Breast epithelium (tissue), 4 donors: Measurements from ENCODE around the gene RTKN2. TPM values are rescaled to one million over a fixed set of nuclear protein-coding genes. Genes with fewer than 3 reads are reported as not detected.

ENCODE experiments used
- DNase-seq, 2 donors: peaks; one replicate each; pipeline ENCODE4 v3.0.0-alpha.2; 2019; ENCODE audit warnings: low spot score in 2 of 2
- H3K27ac ChIP-seq, 2 donors: fragments of 200-600 bp; sonication (generic) in 1 of 2; one replicate each; pipeline ENCODE4 v1.5.1; 2016 to 2019; ENCODE audit warnings: mild to moderate bottlenecking in 1 of 2
- H3K27me3 ChIP-seq, 2 donors: fragments of 200-600 bp; sonication (generic) in 1 of 2; one replicate each; pipeline versions ENCODE4 v1.5.1 to v1.6.0; 2017 to 2019; ENCODE audit warnings: control low read depth in 1 of 2, mild to moderate bottlenecking in 1 of 2
- H3K36me3 ChIP-seq: fragments of 200-600 bp; one replicate; pipeline ENCODE4 v1.5.1; 2019
- H3K4me1 ChIP-seq, 2 donors: fragments of 200-600 bp; sonication (generic); one replicate each; pipeline ENCODE4 v1.5.1; 2016 to 2019; ENCODE audit warnings: control low read depth in 1 of 2
- H3K4me3 ChIP-seq, 3 donors: fragments of 200-600 bp; sonication (generic); 1 replicate in 2 of 3; 2 replicates in 1 of 3; pipeline ENCODE4 v1.5.1; 2016 to 2019; ENCODE audit warnings: mild to moderate bottlenecking in 3 of 3, moderate library complexity in 2 of 3
- H3K9me3 ChIP-seq, 2 donors: fragments of 200-600 bp; sonication (generic) in 1 of 2; one replicate each; pipeline ENCODE4 v1.5.1; 2016 to 2019; ENCODE audit warnings: control low read depth in 1 of 2
- POLR2A ChIP-seq: fragments of 450-650 bp; IDR thresholded peaks from one replicate; pipeline ENCODE4 v1.6.1; 2016; ENCODE audit warnings: antibody characterized with exemption, mild to moderate bottlenecking, moderate library complexity
- POLR2AphosphoS5 ChIP-seq, 3 donors: sonication (generic); formaldehyde crosslinking; IDR thresholded peaks; one replicate each; pipeline ENCODE4 v1.6.1; 2017; ENCODE audit warnings: antibody characterized with exemption in 3 of 3
- intact Hi-C: fragments of 100-400 bp; cut with DNase I; formaldehyde crosslinking; loops from one replicate; pipeline ENCODE4 v1.15.1; 2023; ENCODE audit warnings: low total_unique reads
- total RNA-seq, 3 donors: library from RNA; depleted of rRNA; stranded (reverse); fragments of >200 nt; gene quantifications; one replicate each; pipeline ENCODE4 v1.1.0, GENCODE V29; 2016
- TF ChIP-seq, protein P1 (sequence below), 3 donors: fragments of 450-650 bp; IDR thresholded peaks; one replicate each; pipeline ENCODE4 v1.5.1; 2016 to 2017; ENCODE audit warnings: antibody characterized with exemption in 3 of 3, mild to moderate bottlenecking in 3 of 3, moderate library complexity in 3 of 3

The RTKN2 gene
- total RNA-seq, 3 donors from 2014 or later, result 0.16 to 1.3 (median 0.98) TPM

DNA sequence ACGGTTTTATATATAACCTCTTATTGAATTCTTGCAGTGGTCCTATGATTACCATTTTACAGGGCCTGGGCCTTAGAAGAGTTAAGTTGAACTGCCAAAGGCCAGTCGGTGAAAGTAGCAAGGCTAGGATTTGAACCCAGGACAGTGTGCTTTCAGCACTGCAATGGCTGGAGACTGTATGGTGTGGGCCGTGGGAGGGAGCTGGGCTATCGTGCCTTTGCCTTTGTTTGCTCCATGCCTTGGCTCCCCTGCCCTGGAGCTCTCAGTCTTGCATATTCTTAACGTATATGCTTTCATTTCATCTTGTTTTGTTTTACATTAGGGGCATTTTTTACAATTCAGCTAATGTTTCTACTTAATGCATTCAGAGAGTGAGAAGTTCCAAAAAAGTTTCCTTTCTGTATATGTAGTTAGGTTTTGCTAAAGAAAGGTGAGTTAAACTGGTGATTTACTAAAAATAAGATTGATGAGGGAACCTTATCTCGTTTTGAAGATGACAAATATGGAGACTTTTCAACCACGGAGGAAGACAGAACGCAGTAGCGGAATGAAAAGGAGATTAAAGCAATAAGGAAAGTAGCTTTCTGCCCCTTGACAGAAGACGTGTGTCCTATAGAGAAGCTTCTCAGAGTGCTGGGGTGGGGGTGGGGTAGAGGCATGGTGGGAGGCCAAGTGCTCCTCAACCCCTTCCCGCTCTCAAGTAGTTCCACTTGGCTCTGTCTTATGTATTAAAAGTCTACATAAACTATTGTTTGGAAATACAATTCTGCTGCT lies 82.5 kb downstream of the RTKN2 start:
- Histone ChIP-seq H3K4me3 (no peak overlapping the region), H3K9me3 (no peaks in the 10 kb centered on the region), H3K27me3 (no peaks in the 10 kb centered on the region), H3K27ac (no peak overlapping the region), H3K4me1 (no peaks in the 10 kb centered on the region), H3K36me3 (no peaks in the 10 kb centered on the region)
- intact Hi-C loops, result loop anchor here (10.0 kb wide), 1 partner anchor 59 kb away; no protein-coding TSS in a partner anchor
- TF ChIP-seq, protein P1, sequence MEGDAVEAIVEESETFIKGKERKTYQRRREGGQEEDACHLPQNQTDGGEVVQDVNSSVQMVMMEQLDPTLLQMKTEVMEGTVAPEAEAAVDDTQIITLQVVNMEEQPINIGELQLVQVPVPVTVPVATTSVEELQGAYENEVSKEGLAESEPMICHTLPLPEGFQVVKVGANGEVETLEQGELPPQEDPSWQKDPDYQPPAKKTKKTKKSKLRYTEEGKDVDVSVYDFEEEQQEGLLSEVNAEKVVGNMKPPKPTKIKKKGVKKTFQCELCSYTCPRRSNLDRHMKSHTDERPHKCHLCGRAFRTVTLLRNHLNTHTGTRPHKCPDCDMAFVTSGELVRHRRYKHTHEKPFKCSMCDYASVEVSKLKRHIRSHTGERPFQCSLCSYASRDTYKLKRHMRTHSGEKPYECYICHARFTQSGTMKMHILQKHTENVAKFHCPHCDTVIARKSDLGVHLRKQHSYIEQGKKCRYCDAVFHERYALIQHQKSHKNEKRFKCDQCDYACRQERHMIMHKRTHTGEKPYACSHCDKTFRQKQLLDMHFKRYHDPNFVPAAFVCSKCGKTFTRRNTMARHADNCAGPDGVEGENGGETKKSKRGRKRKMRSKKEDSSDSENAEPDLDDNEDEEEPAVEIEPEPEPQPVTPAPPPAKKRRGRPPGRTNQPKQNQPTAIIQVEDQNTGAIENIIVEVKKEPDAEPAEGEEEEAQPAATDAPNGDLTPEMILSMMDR (IDR thresholded peaks at IDR 0.05), result no peak
- no peak for DNase-seq

DNA sequence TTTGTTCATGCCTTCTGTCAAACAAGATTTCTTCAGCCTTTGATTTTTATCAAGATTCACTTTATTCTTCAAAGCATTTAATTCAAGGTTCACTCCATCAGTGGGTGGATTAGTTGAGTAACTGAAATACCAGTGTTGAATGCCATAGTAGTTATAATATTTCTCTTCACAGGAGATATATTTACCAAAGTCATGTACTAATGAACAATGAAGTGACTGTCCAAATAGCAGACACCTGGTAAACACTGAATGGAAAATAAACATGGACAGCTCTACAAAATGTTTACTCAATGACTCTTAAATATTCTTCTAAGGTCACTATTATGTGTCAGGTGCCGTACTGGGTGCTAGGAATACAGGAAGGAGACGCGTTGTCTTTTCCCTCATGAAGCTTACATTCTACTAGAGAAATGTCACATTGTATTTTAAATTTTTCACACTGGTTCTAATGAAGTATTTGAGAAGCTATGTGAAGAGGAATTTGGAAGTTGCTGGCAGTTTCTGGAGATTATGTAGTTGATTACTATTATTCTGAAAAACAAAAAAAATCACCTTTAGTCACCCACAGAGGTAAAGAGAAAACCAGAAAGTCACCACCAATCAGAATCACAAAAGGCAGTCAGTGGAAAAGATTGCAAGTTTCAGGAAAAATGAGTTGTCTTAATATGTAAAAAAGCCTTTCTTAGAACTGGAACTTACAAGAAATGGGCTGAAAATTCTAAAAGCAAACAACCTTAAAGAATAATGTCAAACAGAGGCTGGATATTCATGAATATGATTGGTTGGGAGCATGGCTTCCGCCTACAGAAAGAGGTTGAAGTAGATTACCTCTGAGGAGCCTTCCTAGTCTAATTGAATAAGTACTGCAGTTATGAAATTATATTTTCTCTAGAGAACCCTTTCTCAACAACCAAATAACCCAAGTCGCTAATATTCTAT lies 84.5 kb downstream of the RTKN2 start:
- no peak for DNase-seq
- Histone ChIP-seq H3K9me3 (peaks cover 0 to 7% of the 10 kb centered on the region in 2 donors), H3K27ac (no peak overlapping the region), H3K27me3 (no peaks in the 10 kb centered on the region), H3K4me1 (no peaks in the 10 kb centered on the region), H3K4me3 (no peak overlapping the region), H3K36me3 (no peaks in the 10 kb centered on the region)
- intact Hi-C loops, result loop anchor here (10.0 kb wide), 1 partner anchor 61 kb away; no protein-coding TSS in a partner anchor
- TF ChIP-seq POLR2A (no peak), POLR2AphosphoS5 (IDR thresholded peaks at IDR 0.05) (no peak)
- TF ChIP-seq, protein P1 (IDR thresholded peaks at IDR 0.05), result no peak

- Histone ChIP-seq H3K4me3 (no peak overlapping the region), H3K4me1 (no peaks in the 10 kb centered on the region), H3K27ac (no peak overlapping the region), H3K36me3 (no peaks in the 10 kb centered on the region), H3K27me3 (no peaks in the 10 kb centered on the region), H3K9me3 (peaks cover 0 to 7% of the 10 kb centered on the region in 2 donors)
- intact Hi-C loops, result loop anchor here (10.0 kb wide), 1 partner anchor 61 kb away; no protein-coding TSS in a partner anchor
- no peak for DNase-seq
- TF ChIP-seq, protein P1 (IDR thresholded peaks at IDR 0.05), result no peak
- no peak for TF ChIP-seq POLR2A
Measured at GRCh38 chr10:62183442-62183841, 85.2 kb downstream of the RTKN2 start.

DNA sequence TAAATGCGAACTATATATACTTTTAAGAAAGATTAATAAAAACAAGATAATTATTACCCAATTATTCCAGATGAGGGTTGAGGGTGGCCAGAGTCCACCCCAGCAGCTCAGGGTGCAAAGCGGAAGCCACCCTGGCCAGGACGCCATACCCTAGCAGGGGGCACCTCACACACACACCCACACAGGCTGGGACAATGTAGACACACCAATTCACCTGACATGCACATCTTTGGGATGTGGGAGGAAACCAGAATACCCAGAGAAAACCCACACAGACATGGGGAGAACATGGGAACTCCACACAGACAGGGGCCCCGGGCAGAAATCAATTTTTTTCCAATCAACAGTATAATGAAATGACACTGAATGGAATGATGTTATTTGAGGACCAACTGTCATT lies 86.0 kb downstream of the RTKN2 start:
- no peak for DNase-seq
- Histone ChIP-seq H3K27me3 (no peaks in the 10 kb centered on the region), H3K4me3 (no peak overlapping the region), H3K4me1 (no peaks in the 10 kb centered on the region), H3K9me3 (peaks cover 0 to 7% of the 10 kb centered on the region in 2 donors), H3K36me3 (no peaks in the 10 kb centered on the region), H3K27ac (no peak overlapping the region)
- TF ChIP-seq, protein P1 (IDR thresholded peaks at IDR 0.05), result no peak
- TF ChIP-seq POLR2AphosphoS5 (IDR thresholded peaks at IDR 0.05) (no peak), POLR2A (no peak)
- intact Hi-C loops, result loop anchor here (10.0 kb wide), 1 partner anchor 62 kb away; no protein-coding TSS in a partner anchor
